Bone marrow (tissue), 2 donors: ENCODE data around the gene ANO6.
"Not testable (repeated sequence)": the region's sequence is repeated elsewhere in the genome, so short reads cannot be mapped to it uniquely, and the experiment has no call there.

Experiments
- DNase-seq, 2 donors: peaks; one replicate each; lab custom pipeline; 2025; lab: John Stamatoyannopoulos, UW

ANO6 gene

DNA sequence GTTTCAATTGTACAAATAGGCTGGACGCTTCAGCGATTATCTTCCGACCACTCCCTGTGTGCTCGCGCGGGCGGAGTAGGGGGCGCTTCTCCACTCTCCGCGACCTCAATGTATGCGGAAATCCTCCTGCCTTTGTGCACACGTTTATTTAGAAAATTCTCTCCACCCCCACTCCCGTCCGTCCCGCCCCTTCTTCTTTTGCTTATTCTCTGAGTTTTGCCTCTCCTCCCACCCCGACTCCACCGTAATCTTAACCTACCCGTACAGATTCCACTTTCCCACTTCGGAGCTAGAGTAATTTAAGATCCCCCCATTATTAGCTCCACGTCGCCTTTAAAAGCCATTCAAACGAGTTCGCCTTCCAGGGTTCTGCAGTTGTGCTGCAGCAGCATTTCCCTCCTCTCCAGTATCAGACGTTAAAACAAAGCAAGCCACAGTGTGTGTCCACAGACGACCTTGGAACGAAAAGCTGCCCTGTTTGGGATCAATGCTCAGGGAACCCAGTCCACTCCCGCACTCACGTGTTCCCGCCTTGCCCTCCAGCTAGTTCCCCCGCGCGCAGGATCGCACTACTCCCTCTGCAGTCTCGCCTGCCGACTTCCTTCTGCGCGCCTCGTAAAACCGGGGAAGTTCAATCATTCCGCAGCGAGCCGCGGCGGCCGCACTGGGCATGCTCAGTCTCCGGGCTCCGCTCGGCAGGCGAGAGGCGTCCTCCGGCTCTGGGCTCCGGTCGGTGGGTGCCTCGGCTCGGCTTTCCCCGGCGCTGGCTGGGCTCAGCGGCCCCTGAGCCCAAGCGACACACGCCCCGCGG is at the start of gene ANO6:
TSS of gene ANO6 (plus strand) at position 677 of the 811 bp plus-strand sequence. CDS start 227 bp downstream, outside the sequence.
- peak; percentile 77 to 78 for DNase-seq

- DNase-seq: no peak
Measured at GRCh38 chr12:45168976-45169375, 46.9 kb upstream of the ANO6 start.

DNA sequence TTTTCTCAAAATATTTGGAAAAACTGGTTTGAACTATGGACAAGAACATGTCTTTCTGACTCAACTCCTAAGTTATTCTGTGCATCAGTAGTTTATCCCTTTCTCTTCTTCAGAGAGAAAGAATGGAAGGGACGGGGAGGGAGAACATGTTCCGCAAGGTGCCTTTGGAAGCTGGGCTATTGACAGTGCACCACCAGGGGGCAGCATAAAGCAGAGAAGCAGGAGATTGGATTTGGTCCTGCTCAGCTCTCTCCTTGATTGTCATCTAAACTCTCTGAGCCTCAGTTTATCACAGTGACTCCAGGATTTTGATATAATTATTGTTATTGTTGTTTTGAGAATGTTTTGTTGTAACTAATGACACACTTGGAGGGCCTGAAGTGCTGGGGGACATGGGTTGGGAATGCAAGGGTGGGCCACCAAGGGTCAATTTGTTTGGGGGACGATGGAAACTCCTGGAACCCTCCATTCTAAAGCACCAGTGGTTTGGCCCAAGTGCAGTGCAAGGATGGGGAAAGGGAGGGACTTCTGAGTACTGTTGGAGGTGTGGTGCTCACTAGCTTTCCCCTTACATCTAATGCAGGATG is 45.3 kb upstream of the ANO6 start:
- DNase-seq: peak; percentile 25 to 50

GRCh38 chr12:45173293-45173692 is 42.6 kb upstream of the ANO6 start:
- not testable (repeated sequence) for DNase-seq

DNA sequence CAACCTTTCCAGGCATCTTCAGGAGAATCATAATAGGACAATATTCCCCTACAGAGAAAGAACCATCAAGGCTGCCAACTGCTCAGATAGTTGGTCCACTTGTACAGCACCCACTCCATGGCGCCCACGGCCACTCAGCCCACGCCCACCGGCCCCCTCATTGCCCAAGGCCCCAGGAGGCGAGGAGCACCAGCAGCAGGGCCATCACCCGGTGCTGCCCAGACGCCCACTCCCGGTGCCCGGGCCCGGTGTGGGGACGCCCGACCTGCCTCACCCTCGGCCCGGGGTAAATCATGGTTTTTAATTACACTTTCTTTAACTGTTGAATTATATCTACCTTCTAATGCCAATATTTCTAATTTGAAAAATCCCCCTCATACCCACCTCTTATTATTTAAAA is 41.3 kb upstream of the ANO6 start:
- DNase-seq: no peak

DNA sequence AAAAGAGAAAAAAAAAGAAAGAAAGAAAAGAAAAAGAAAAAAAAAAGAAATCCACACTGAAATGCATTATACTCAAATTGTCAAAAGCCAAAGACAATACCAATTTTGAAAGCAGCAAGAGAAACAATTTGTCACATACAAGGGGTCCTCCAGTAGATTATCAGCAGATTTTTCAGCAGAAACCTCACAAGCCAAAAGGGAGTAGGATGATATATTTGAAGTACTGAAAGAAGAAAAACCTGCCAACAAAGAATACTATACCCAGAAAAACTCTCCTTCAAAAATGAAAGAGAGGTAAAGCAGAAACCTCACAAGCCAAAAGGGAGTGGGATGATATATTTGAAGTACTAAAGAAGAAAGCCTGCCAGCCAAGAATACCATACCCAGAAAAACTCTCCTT is 37.1 kb upstream of the ANO6 start:
- DNase-seq: no peak

DNA sequence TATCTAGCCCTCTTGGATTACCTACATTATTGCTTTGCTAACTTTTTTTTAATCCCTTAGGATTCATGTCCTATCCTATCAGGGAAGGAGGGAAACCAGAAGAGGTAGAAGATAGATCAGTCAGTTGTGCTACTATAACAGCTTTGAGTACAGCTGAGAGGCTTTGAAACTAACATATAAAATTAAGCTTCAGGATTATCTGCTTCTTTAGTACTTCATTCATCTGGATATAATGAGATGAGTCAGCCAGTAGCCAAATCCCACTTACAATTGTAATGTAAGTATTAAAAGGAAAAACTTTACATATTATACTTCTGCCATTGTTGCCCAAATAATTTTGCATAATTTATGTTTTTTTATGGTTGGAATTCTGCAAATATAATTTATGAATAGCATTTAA is 33.4 kb upstream of the ANO6 start:
- no peak for DNase-seq

DNA sequence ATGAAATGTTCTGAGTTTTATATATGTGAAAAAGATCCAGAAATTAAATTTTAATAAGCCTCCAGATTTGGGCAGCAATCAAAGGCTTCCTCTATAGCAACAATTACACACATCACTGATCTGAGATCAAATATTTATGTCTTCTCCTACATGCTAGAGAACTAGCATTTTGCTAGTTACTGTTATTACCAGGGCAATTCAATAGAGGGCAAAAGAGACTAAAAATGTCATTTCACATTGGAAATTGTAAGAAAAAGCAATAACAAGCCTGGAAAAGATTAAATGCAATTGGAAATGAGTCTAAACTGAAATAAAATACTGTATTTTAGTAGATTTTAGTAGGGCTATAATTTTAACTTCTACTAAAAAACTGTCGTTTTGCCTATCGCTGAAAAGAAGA is 32.6 kb upstream of the ANO6 start:
- no peak for DNase-seq

GRCh38 chr12:45184147-45184963 is 31.5 kb upstream of the ANO6 start:
- peak in 1 of 2 donors; percentile 45 for DNase-seq

GRCh38 chr12:45186762-45187161 is 29.1 kb upstream of the ANO6 start:
- DNase-seq: no peak

DNA sequence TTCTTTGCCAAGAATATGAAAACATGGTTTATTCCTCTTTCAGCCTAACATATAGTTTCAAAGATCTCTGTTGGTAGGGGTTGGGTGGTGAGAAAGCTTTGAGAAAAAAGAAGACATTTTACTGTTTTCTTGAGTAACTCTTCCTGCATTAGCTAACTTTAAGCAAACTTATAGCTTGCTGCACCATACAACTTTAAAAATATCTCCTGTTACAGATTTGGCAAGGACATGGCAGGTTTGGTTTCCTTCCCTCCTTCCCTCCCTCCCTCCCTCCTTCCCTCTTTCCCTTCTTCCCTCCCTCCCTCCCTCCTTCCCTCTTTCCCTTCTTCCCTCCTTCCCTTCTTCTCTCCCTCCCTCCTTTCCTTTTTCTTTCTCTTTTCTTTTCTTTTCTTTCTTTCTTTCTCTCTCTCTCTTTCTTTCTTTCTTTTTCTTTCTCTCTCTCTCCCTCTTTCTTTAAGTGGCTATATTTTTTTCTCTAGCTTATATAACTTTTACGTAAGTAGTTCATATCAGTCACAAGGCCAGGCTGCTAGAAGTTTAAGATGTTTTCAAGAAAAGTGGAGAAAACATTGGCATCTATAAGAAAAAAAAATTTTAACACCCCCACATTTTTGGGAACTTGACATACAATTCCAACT is 26.0 kb upstream of the ANO6 start:
- DNase-seq: no peak

DNA sequence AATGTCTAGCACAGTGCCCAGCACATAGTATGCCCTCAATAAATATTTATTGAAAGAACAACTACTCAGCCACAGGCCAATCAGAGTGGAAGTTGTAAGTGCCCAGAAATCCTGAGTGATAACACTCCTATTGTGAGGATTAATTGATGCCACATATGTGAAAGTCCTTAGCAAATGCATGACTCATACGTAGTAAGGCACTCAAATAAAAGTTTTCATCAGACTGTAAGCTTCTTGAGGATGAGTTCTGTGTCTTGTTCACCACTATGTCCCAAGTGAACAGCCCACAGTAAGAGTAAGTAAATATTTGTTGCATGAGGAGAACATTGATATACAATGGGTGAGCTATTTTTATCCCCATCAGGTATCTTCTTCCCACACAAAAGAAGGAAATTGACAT is 24.7 kb upstream of the ANO6 start:
- DNase-seq: no peak

DNA sequence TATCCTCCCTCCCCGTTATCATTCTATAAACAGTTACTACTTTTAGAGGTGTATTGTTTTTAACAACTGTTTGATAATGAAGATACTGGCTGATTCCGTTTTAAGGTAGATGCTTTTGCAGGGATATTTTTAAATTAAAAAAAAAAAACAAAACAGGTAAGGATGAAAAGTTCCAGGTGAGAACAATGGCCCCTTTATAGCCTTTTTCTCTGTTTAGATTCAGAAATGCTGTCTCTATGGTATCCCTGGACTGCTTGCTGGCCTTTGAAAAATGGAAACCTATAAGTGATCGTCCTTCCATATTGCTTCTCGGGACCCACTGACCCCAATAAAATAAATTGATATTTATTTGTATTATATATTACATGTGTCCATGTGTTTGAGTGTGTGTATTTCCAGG is 23.2 kb upstream of the ANO6 start:
- no peak for DNase-seq

GRCh38 chr12:45200491-45201043 is 15.3 kb upstream of the ANO6 start:
- peak in 1 of 2 donors; percentile 68 for DNase-seq

GRCh38 chr12:45203767-45204166 is 12.1 kb upstream of the ANO6 start:
- DNase-seq: no peak

- no peak for DNase-seq
Measured at GRCh38 chr12:45204757-45205156, 11.1 kb upstream of the ANO6 start.

GRCh38 chr12:45205165-45205825 is 10.6 kb upstream of the ANO6 start:
- DNase-seq: no peak

DNA sequence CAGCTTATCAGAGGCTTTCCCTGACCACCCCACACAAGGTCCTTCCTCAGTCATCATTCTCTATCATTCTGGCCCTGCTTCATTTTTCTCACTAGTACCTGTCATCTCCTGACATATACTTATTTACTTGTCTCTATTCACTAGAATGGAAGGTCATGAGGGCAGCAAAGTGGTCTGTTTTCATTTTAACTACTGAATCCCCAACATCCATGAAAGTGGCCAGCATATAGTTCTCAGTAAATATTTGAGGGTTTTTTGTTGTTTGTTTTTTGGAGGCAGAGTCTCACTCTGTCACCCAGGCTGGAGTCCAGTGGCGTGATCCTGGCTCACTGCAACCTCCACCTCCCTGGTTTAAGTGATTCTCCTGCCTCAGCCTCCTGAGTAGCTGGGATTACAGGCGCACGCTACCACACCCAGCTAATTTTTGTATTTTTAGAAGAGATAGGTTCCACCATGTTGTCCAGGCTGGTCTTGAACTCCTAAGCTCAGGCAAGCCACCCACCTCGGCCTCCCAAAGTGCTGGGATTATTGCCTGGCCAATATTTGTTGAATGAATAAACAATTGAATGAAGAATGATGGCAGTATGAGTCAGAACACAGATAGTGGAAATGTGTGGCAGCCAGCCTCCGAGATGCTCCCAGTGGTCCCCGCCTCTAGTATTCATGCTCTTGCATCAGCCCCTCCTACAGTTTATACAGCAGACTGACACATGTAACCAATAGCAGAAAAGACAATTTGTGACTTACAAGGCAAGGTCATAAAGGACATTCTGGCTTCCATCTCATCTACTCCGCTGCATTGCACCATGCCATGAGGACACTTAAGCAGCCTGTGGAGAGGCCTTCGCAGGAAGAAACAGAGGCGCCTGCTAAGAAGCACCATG is 7.0 kb upstream of the ANO6 start:
- no peak for DNase-seq

DNA sequence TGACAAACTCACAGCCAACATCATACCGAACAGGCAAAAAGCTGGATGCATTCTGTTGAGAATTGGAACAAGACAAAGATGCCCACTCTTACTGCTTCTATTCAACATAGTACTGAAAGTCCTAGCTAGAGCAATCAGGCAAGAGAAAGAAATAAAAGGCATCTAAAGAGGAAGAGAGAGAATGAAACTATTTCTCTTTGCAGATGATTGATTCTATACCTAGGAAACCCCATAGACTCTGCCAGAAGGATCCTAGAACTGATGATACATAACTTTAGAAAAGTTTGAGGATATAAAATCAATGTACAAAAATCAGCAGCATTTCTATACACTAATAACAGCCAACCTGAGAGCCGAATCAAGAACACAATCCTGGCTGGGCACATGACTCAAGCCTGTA is 6.1 kb upstream of the ANO6 start:
- no peak for DNase-seq

DNA sequence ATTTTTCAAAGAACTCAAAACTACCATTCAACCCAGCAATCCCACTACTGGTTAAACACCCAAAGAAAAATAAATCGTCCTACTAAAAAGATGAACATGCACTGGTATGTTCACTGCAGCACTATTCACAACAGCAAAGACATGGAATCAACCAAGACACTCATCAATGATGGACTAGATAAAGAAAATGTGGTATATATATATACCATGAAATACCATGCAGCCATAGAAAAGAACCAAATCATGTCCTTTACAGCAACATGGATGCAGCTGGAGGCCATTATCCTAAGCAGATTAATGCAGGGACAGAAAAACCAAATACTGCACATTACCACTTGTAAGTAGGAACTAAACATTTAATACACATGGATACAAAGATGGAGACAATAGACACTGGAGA is 3.8 kb upstream of the ANO6 start:
- DNase-seq: no peak
